Fibroblast of mammary gland (primary cell): Measurements from ENCODE around the gene RHOU.

Experiments used
- DNase-seq: peaks from one replicate; pipeline ENCODE4 v3.0.0-alpha.2; 2010; ENCODE audit warnings: low read depth
- H3K4me3 ChIP-seq: 2 replicates; pipeline ENCODE4 v1.5.1; 2011; ENCODE audit warnings: low read depth, mild to moderate bottlenecking, low read length, moderate library complexity; ENCODE audit not compliant: control insufficient read depth
- TF ChIP-seq, protein P1 (sequence below): conservative IDR thresholded peaks from 2 replicates; pipeline ENCODE4 v1.5.1; 2011; ENCODE audit warnings: low read depth, low read length, inconsistent platforms; ENCODE audit not compliant: control insufficient read depth, insufficient read depth

Gene RHOU

DNA sequence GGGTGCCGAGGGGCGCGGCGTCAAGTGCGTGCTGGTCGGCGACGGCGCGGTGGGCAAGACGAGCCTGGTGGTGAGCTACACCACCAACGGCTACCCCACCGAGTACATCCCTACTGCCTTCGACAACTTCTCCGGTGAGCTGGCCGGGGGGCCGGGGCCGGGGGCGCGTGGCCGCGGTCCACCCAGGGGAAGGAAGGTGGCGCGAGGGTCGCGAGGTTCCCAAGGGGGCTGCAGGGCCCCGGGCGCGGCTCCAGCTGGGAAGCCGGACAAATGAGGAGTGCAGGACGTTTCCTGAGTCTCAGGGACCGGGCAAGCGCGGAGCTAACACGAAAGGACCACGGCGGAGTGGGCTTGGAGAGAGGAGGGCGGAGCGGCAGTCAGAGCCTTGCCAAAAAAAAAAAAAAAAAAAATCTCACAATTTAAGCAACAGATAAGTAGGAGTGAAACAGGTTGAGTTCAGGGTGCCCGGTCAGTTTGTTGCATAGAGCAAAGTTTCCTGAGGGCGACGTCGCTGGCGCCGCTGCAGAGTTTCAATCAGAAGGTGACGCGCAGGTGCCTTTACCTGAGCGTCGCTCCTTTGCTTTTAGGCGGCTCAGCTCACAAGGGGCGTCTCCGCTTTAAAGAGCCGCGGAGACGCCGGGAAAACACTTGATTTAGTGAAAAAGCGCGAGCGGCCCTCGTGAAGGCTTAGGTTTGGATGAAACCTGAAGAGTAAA is 750 bp downstream of the RHOU start:
- TF ChIP-seq, protein P1, sequence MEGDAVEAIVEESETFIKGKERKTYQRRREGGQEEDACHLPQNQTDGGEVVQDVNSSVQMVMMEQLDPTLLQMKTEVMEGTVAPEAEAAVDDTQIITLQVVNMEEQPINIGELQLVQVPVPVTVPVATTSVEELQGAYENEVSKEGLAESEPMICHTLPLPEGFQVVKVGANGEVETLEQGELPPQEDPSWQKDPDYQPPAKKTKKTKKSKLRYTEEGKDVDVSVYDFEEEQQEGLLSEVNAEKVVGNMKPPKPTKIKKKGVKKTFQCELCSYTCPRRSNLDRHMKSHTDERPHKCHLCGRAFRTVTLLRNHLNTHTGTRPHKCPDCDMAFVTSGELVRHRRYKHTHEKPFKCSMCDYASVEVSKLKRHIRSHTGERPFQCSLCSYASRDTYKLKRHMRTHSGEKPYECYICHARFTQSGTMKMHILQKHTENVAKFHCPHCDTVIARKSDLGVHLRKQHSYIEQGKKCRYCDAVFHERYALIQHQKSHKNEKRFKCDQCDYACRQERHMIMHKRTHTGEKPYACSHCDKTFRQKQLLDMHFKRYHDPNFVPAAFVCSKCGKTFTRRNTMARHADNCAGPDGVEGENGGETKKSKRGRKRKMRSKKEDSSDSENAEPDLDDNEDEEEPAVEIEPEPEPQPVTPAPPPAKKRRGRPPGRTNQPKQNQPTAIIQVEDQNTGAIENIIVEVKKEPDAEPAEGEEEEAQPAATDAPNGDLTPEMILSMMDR: no peak
- H3K4me3 ChIP-seq: peak overlapping the region; percentile 18
- DNase-seq: peak; percentile 5

DNA sequence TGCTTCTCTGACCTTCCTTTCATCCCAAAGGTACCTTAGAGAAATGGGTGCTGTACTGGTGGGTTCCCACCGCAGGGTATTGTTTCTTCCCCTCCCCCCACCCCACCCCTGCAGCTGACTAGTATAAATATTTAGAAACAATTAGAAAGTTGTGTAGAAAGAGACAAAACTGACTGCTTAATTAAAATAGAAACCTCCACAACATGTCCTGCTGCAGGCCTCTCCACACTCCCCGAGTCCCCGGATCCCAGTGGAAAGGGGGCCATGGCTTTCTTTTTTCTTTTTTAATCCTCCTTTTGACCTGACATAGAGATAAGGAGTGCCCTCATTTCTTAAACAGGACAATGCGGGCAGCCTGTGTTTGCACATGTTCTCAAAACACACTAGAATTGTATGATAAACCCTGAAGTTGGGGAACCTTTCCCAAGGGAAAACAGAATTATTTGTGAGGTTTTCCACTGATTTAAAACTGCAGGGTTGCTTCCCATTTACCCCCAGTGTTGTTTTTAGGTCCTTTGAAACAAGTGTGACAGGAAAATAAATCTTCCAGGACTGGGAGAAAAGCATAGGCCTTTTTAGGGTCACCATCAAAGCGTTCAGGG is 1.7 kb downstream of the RHOU start:
- TF ChIP-seq, protein P1: no peak
- H3K4me3 ChIP-seq: no peak overlapping the region
- no peak for DNase-seq

DNA sequence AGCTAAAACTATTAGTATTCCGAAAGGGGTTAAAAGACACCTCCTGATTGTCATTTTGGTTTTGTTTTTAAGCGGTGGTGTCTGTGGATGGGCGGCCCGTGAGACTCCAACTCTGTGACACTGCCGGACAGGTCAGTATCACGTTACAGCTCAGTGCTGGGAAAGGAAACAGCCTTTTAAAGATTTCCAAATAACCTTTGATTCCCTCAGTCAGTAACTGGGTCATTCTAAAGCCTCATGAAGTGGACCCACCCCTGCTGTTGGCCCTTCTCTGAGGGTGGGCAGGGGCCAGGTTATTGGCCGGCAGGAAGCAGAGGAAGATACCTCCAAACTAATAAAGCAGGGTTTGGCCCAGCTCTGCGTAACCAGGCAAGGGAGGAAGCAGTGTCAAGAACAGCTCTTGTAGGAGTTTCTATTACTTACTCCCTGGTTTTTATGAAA is 2.3 kb downstream of the RHOU start:
- DNase-seq: no peak
- TF ChIP-seq, protein P1: no peak
- no peak overlapping the region for H3K4me3 ChIP-seq

DNA sequence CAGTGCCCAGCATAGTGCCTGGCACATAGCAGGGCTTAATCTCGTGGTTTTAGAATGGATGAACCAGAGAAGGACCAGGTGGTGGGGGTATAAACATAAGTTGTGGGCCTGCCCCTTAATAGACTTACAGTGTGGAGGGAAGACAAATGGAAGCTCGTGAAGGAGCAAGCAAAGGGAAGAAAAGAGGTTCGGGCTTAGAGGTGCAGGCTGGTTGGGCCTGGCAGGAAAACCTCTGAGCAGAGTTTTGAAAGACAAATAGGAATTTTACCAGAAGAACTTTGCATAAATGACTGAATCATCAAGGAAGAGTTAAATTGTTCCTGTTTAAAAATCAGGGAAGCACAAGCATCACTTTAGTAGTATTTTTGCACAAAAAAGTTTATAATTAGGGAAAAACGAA is 4.5 kb downstream of the RHOU start:
- DNase-seq: no peak
- H3K4me3 ChIP-seq: no peak overlapping the region
- TF ChIP-seq, protein P1: no peak

DNA sequence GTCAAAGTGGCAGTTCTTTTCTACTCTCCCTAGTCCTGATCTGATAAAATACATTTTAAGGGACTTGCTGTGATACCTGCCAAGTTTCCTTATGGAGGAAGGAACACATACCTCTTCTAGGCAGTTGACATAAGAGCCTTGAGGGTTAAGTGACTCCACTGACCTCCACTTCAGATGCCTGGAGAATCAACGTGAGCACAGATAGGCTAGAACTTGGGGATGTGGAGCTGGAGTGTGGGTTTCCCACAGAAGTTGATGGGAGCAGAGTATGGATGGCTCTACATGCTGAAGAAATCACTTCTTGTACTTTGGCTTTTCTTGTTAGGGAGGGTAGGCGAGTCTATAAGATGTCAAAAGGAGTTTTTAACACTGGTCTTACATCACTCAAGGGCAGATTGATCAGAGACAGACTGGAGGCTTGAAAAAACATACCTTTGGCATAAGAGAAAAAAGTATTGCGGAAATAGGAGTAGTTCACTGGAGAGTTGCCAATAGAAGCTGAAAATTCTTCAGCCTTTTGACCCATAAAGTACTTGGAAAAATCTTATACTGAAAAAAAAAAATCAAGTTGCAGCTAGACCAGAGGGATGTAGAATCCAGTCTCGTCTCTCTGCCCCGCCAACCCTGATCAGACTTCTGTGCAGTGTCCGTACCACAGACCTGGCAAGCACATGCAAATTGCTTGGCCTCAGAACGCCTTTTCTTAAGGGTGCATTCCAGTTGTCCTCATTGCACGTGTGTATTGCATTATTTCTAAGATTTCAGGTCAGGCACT is 5.5 kb downstream of the RHOU start:
- no peak for DNase-seq
- no peak overlapping the region for H3K4me3 ChIP-seq
- TF ChIP-seq, protein P1: no peak

DNA sequence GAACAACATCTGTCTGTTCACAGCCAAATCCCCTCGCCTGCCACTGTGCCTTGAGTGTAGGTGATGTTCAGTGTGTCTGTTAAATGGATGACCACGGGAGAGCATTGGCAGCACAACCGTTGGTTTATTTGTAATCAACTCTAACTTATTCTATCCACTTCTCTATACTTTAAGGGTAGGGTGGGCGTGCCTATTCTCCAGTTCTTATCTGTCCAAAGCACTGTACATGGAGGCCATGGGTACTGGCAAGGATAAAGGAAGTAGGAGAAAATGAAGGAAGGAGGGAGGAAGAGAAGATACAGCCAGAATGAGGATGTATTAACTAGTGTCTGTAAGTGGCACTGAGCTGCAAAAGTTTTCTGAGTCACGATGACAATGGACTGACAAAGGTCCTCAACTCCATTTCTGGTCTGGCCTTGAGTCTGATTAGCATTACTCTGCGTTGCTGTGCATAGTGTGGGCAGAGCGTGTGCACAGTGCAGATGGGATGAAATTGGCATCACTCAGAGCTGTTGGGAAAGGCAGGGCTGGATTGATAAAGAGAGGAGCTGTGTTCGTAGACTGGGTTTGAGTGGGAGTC is 7.1 kb downstream of the RHOU start:
- TF ChIP-seq, protein P1: no peak
- no peak overlapping the region for H3K4me3 ChIP-seq
- DNase-seq: no peak
